Thyroid gland (tissue), 4 donors: Measurements from ENCODE around the gene RAI1.

Experiments
- CTCF ChIP-seq, 6 experiments: fragments of 200-600 bp in 3 of 6; fragments of 450-650 bp in 3 of 6; sonication (generic) in 3 of 6; IDR thresholded peaks; one replicate each; pipeline ENCODE4 v1.5.1; 2016 to 2019; ENCODE audit warnings: antibody characterized with exemption in 6 of 6, mild to moderate bottlenecking in 2 of 6, inconsistent platforms in 1 of 6, moderate library complexity in 1 of 6
- POLR2A ChIP-seq, 2 donors: fragments of 450-650 bp; IDR thresholded peaks; one replicate each; pipeline ENCODE4 v1.6.1; 2017; ENCODE audit warnings: antibody characterized with exemption in 2 of 2, mild to moderate bottlenecking in 2 of 2, moderate library complexity in 1 of 2

GRCh38 chr17:17683710-17684365 lies 2.6 kb downstream of the RAI1 start:
- no peak for TF ChIP-seq CTCF (IDR thresholded peaks at IDR 0.05)
- no peak for TF ChIP-seq POLR2A (IDR thresholded peaks at IDR 0.05)
